ENCODE data around the gene IGFBP4.
"Not testable (repeated sequence)": the region's sequence is repeated elsewhere in the genome, so short reads cannot be mapped to it uniquely, and the experiment has no call there.

Gene IGFBP4

DNA sequence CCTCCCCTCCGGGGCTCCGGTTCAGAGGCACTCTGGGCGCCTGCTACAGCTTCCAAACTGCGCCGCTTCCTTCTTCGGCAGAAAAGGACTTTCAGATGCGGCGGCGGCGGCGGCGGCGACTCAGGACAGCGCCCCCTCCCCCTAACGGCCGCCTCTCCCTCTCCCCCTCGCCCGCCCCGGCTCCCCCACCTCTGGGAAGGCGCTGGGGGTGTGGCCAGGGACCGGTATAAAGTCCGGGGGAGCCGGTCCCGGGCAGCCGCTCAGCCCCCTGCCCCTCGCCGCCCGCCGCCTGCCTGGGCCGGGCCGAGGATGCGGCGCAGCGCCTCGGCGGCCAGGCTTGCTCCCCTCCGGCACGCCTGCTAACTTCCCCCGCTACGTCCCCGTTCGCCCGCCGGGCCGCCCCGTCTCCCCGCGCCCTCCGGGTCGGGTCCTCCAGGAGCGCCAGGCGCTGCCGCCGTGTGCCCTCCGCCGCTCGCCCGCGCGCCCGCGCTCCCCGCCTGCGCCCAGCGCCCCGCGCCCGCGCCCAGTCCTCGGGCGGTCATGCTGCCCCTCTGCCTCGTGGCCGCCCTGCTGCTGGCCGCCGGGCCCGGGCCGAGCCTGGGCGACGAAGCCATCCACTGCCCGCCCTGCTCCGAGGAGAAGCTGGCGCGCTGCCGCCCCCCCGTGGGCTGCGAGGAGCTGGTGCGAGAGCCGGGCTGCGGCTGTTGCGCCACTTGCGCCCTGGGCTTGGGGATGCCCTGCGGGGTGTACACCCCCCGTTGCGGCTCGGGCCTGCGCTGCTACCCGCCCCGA, at the start of gene IGFBP4:
IGFBP4 (plus strand) TSS at position 255 of the 792 bp plus-strand sequence; CDS start at position 541, 286 bp downstream.
- DNase-seq = peak; percentile 81

DNA sequence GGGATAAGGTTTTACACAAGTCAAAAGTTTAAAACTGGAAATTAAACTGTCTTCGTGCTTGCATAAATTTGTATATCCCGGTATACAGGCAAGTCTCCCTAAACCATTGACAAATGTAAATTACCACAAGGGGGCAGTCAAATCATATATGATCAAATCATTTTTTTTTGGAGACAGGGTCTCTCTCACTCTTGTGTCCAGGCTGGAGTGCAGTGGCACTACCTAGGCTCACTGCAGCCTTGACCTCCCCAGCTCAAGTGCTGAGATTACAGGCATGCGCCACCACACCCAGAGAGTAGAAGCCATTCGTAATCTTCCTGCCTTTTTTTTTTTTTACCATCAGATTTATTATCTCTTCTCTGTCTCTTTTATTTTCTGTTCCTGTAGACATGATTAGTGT, 44.1 kb upstream of the IGFBP4 start:
- DNase-seq = peak; percentile 57

DNA sequence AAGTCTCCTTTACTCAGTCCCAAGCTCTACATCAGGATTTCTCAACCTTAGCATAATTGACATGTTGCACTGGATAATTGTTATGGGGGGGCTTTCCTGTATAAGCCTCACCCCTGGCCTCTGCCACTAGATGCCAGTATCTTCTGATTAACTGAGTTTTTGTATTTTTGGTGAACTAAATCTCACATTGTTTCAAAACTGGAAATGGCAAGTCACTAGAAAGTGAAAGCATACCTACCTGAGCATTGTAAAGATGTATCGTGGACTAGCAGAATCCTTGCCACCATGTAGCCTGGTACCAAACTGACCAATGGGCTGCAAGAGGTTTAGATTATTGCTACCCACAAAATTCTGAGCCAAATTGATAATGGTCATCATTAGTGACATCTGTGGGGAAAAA, 40.6 kb upstream of the IGFBP4 start:
- no peak for DNase-seq

DNA sequence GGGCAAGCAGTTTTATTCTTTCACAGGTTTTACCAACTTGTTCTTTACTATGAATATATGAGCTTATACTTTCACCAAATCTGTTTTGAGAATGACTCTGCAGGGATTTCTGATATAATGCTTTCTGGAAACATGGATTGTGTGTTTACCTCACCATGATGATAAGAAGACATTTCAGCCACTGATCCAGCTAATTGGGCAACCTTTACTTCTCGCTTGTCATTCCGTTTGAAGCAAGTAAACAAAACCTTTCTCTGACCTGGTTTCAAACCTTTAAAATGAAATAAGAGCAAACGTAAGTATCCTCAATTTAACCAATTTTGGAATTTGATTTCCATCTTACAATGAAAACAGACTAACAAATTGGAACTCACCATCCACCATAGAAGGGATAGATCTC, 39.2 kb upstream of the IGFBP4 start:
- DNase-seq = no peak

DNA sequence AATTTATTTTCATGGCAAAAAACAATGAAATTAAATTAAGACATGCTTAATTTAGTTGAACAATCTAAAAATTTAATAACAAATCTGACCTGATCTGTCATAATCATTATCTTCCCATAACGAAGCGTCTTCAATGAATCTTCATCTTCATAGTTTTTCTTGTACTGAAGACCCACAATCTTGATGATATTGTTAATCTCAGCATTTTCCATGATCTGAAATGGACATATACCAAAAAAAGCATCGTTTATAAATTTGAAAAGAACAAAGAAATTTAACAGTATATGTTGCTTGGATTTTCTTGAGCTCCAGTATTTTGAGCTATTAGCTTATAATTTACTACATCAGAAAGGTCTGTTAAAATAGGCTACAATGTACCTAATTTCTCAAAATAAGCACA, 35.8 kb upstream of the IGFBP4 start:
- DNase-seq = no peak

DNA sequence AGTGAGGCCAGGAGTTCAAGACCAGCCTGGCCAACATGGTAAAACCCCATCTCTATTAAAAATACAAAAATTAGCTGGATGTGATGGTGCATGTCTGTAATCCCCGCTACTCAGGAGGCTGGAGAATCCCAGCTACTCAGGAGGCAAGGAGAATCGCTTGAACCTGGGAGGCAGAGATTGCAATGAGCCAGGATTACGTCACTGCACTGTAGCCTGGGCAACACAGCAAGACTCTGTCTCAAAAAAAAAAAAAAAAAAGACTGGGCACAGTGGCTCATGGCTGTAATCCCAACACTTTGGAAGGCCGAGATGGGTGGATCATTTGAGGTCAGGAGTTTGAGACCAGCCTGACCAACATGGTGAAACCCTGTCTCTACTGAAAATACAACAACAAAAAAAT, 33.7 kb upstream of the IGFBP4 start:
- DNase-seq = not testable (repeated sequence)

DNA sequence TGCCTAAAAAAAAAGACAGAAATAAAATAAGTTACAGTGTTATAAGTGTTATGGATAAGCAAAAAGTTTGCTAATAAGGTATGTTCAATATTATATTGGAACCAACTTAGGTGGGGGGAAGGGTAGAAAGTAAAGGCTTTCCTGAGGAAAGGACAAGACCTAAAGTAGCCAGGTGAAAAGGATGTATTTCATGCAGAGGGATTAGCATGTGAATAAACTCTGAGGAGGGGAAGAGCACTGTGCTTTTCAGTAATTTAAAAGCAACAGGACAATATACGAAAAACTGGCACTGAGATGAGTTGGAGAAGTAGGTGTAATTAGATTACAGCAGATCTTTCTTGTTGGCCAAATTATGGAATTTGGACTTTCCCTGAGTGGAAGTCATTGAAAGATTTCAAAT, 33.2 kb upstream of the IGFBP4 start:
- DNase-seq = no peak

DNA sequence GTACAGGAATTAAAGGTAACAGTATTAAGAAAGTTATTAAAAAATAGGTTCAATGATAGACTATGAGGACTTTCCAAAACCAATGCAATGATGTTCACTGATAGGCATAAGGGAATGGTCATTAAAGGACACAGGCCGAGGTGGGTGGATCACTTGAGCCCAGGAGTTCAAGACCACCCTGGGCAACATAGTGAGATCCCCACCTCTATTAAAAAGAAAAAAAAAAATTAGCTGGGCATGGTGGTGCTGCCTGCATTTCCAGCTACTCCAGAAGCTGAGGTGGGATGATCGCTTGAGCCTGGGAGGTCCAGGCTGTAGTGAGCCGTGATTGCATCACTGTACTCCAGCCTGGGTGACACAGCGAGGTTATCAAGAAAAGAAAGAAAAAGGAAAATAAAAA, 31.4 kb upstream of the IGFBP4 start:
- no peak for DNase-seq

DNA sequence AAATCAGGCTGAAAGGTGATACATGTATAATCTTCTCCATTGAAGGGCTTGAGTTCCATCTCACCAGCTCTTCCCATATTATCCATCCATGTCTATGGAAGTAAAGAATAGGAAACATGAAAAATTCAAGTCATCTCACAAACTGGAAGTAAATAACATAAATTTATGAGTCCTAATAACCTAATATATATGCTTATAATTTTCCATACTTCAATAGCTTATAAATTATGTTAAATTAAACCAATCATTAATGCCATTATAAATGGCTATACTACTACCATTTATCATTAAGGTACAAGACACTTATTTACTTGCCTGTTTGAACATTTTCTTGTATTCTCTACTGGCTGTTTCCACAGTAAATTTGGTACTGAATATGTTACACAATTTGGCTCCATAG, 30.4 kb upstream of the IGFBP4 start:
- DNase-seq = no peak

DNA sequence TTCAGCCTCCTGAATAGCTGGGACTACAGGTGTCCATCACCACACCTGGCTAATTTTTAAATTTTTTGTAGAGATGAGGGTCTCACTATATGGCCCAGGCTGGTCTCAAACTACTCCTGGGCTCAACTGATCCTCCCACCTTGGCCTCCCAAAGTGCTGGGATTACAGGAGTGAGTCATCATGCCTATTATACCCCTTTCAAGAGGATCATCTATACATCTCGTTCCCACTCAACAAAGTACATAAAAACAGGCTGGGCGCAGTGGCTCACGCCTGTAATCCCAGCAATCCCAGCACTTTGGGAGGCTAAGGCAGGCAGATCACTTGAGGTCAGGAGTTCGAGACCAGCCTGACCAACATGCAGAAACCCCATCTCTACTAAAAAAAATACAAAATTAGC, 28.9 kb upstream of the IGFBP4 start:
- not testable (repeated sequence) for DNase-seq

DNA sequence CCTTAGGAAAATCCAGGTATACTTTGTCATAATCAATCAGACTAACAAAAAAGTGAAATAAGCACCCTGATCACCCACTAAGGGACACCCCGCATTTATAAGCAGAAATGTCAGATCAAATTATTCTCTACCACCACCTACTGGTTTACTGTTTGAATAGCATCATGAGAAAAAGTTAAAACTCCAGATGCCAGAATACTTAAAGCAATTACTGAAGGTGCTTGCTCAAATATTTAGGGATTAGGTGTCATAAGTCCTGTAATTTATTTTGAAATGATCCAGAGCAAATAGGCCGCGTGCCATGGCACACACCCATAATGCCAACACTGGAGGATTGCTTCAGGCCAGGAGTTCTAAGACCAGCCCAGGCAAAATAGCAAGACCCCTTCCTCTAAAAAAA, 27.9 kb upstream of the IGFBP4 start:
- peak; percentile 57 for DNase-seq

DNA sequence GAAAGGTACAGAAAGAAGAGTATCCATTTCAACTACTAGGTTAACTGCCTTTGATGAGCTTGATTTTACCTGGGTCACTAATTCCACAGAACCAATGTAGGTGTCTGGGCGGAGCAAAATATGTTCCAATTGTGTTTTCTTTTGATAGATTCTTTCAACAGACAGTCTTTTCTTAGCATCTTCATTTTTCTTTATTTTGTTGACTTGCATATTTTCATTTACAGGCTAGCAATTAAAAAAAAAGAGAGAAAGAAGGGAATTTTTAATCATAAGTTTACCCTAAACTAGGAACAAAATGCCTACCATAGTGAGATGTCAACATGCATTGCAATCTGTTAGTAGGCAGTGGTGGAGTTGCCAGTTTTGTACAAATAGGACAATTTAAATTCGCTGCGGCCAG, 26.6 kb upstream of the IGFBP4 start:
- no peak for DNase-seq

DNA sequence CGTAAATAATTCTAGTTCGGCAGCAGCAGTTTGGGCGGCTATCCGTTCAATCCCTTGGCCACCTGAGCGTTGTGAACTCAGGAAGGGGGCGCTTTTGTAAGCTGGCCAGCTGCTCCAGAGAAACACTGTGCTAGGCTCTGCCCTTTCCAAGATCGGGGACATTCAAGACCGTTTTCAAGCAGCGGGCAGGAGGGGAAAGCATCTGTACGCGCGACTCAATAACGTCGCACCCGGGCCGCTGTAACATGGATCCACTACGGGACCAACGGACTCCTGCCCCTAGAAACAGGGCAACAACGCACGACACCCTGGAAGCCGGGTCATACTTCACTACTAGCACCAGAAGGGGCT, 26.0 kb upstream of the IGFBP4 start:
- DNase-seq = no peak

DNA sequence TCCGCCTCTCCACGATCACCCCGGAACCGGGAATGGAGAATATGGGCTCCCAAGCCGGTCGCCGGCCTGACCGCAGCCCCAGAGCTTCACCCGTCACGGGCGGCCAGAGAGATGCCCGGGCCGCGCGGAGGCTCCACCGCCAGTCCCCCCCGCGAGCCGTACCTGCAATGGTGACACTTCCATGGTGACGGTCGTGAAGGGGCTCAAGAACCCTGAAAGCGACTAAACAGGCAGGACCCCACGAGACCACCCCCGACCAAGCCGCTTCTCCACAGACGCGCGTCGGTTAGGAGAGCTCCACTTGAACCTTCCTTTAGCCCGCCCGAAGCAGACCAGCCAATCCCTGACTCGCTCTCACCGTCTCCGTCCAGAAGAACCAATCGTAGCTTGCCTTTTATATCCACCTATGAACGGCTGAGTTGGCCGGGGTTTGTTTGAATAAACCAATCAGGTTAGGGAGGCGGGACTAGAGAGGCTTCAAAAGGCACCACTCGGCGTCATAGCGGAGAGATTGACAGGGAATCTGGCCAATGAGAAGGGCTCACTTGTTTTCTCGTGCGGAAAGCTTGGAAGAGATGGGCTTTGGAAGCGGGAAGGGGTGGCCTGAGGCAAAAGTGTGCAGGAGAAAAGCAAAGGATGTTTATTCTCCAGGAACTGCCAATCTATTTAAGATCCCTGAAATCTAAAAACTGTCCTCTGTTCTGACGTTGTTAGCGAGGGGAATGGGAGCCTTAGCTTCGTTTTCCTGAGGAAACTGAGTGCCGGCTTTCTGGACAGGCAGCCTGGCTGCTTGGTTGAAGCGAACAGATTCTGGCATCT, 25.4 kb upstream of the IGFBP4 start, which contains the start of gene TOP2A:
TOP2A (minus strand) TSS at position 288 of the 819 bp plus-strand sequence; CDS start at position 183, 105 bp downstream.
- peak; percentile 100 for DNase-seq

DNA sequence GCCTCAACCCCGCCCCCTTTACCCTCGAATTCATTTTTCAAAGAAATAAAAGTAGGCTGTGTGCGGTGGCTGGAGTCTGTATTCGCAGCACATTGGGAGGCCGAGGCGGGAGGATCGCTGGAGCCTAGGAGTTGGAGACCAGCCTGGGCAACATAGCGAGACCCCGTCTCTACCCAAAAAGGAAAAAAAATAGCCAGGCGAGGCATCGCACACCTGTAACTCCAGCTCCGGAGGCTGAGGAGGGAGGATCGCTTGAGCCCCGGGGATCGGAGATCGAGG, 24.9 kb upstream of the IGFBP4 start:
- DNase-seq = no peak

DNA sequence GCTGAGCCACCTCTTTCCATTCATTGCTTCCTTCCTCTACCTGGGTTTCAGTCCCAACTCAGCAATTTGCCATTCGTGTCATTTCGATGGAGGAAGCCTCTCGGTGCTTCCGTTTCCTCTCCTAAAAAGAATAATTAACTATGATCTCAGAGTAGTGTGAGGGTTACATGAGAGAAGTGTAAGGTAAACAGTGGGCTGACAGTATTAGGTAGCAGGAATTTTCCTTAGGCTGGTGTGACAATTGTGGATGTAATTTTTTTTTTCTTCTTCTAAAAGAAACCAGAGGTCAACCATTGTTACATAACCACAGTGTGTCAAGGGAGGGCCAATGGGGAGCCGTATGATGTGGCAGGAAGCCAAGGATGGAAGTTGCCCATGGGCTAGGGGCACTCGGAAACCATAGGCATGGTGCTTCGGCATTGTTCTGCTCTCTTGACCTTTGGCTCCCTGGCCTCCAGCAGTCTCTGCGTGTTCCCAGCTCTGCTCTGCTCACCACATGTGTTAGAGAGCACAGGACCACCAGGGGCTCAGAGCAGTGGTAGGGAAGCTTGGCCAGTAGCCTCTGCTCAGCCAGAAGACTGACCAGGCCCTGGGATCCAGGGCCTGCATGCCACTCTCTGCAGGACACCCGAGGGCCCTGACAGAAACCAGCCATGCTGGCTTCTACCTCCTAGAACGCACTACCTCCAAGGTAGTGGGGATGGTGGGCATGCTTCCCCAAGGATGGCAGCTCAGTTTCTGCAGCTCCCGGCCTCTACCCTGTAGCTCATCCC, 23.5 kb upstream of the IGFBP4 start:
- DNase-seq = no peak

DNA sequence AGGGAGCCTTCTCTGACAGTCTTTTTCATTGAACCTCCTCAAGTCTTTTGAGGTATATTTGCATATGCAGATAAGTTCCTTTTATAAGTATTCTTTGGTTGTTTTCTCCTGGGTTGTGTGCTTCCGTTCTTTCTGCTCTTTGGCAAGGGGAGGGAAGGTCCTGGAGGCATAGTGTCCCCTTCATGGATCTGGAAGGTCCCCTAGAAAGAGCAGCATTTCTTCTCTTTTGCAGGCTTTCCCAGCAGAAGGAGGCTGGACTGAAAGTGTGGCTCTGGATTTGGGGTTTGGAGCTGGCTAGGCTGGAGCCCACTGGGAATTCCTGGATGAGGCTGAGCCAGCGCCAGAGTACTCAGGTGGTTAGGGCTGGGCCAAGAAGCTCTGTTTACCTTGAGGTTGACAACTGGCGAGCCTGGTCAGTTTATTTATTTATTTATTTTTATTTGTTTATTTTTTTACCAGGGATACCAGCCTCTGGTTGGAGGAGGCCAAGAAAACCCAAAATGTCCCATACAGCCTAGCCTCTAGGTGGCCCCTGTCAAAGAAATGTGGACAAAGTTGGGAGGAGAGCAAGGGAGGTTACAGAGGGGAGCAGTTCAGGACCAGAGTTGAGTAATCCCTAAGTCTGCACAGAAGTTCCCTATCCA, 20.1 kb upstream of the IGFBP4 start:
- no peak for DNase-seq

DNA sequence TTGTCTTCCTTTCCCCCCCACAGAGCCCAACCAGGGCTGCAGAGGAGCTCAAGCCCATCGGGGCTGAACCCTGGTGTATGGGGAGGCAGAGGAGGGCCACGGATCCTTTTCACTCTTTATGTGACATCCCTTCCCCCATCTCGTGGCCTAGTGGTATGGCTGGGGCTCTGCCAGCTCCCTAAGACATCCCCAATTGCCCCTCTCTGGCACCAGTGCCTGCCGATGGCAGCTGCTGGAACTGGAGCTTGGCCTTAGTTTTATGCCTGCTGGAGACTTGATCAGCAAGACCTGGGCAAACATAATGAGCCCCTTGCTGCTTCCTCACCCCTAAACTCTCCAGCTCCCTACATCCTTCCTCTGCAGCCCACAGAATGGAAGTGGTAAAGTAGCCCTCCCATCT, 17.5 kb upstream of the IGFBP4 start:
- DNase-seq = no peak

DNA sequence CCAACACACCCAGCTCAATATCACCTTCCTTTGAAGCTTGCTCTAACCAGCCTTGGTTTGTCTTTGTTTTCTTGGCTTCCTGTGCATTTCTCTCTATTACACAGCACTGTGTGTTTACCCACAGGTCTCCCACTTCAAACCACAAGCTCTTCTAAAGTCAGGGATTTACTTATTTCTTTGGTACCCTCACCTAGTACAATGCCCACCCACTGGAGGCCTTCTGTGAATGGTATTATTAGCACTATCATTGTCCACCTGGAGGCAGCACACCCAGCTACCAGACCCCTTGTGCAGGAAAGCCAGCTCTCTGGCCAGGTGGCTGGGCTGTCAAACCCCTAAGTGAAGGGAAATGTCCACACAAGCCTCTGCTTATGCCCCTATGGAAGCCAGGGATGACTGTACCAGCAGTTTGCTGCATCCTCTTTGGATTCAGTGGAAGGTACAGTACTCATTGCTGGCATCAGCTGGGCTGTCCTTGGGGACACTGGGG, 16.2 kb upstream of the IGFBP4 start:
- DNase-seq = no peak

DNA sequence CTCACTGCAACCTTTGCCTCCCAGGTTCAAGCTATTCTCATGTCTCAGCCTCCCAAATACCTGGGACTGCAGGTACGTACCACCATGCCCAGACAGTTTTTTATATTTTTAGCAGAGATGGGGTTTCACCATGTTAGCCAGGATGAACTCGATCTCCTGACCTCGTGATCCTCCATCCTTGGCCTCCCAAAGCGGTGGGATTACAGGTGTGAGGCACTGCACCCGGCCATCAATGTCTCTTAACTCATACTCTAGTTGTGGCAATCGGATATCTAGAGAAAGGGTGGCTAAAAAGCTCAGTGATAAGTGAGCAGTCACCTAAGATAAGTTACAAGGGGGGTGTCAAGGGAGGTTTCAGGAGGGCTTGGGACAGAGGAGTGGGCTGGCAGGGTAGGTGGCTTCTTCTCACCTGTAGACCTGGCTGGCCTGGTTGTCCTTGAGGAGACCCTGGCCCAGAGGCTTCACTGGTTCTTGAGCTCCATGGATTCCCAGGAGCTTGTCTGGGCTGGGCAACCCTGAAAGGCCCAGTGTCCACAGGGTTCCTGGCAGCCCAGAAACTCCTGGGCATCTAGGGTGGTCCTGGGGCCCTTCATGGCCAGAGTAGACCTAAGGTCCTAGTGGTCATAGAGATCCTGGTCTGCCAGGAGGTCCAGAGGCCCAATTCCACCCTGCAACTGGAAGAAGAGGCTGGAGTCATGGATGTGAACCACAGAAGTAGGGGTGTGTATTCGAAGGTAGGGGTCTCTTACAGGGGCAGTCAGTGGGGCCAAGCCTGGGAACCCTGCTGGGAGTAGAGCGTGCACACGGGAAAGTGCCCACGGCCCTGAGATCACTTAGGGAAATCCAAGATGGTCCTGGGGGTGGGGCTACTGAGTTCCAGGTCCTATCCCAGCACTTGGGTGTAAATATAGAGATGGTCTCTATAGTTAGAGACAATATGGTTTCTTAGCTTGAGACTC, 12.7 kb upstream of the IGFBP4 start:
- DNase-seq = no peak

DNA sequence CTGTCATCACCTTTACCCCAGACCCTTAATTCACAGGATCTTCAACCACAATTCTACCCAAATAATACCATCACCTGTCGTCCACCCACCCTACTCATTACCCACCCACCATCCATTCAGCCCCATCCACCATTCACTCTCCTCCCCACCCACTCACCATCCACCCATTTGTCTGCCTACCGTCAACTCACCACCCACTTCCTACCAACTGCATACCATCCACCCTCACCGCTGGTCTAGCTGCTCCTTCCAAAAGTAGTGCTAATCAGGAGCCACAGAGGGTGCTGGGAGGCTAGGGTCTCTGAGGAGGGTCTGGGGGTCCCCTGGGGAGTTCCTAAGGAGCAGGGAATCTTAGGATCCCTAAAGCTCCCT, 12.0 kb upstream of the IGFBP4 start:
- no peak for DNase-seq
